Brain microvascular endothelial cell (primary cell): Measurements from ENCODE around the gene DCLRE1B.

Source experiments
- DNase-seq: peaks from one replicate; pipeline ENCODE4 v3.0.0-alpha.2; 2020
- H3K27ac ChIP-seq: fragments of 250-450 bp; sonication (Bioruptor Pico); 2 replicates; pipeline ENCODE4 v1.5.1; 2020; ENCODE audit warnings: mild to moderate bottlenecking, moderate library complexity
- H3K27me3 ChIP-seq: fragments of 250-450 bp; sonication (Bioruptor Pico); replicated peaks from 2 replicates; pipeline ENCODE4 v1.5.1; 2020; ENCODE audit warnings: mild to moderate bottlenecking
- H3K36me3 ChIP-seq: fragments of 250-450 bp; sonication (Bioruptor Pico); replicated peaks from 2 replicates; pipeline ENCODE4 v1.5.1; 2020; ENCODE audit warnings: mild to moderate bottlenecking
- H3K4me3 ChIP-seq: 2 replicates; pipeline ENCODE4 v1.5.1; 2011; ENCODE audit warnings: low read depth, mild to moderate bottlenecking, control low read depth, low read length, moderate library complexity
- in situ Hi-C: cut with HindIII; loops from 2 replicates; pipeline ENCODE4 v1.10.0; 2017; ENCODE audit warnings: low sequenced_read_pairs, low pct_ligation_motif_present
- TF ChIP-seq, protein P1 (sequence below): IDR thresholded peaks from 2 replicates; pipeline ENCODE4 v1.5.1; 2011; ENCODE audit warnings: low read depth, mild to moderate bottlenecking, moderate library complexity, low read length, control low read depth, inconsistent platforms; ENCODE audit errors: missing control alignments

DCLRE1B gene

DNA sequence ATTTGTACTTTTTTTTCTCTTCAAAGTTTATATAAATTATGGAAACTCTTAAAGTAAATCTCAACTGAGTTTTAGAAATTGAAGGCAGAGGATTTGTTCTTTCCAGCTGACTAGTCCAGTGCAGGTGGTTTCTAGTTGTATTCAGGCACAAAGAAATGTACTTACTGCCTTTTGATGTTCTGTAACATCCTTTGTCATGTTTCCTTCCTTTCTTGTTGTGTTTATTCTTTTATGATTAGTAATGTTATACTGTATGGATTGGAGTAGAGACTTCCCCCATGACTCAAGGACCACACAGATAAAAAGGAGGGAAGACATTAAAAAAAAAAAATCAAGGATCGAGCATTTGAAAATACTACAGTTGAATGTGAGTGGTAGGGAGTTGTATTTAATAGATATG, 32.0 kb downstream of the DCLRE1B start:
- H3K27ac ChIP-seq, result no peak overlapping the region

DNA sequence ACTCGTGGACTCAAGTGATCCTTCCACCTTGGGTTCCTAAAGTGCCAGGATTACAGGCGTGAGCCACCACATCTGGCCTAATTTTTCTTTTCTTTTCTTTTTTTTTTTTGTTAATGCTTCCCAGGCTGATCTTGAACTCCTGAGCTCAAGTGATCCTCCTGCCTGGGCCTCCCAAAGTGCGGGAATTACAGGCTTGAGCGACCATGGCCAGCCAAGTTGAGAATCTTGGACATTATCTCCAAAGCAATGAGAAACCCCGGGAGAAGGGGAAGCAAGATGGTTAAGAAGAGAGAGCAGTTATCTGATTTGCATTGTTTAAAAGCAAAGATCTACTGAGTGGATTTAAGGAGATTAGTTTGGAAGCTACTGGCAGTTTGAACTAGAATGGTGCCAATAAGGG, 33.1 kb downstream of the DCLRE1B start:
- Histone ChIP-seq H3K4me3 (no peak overlapping the region), H3K27ac (no peak overlapping the region), H3K36me3 (peaks cover 19% of the 10 kb centered on the region), H3K27me3 (no peaks in the 10 kb centered on the region)
- TF ChIP-seq, protein P1, sequence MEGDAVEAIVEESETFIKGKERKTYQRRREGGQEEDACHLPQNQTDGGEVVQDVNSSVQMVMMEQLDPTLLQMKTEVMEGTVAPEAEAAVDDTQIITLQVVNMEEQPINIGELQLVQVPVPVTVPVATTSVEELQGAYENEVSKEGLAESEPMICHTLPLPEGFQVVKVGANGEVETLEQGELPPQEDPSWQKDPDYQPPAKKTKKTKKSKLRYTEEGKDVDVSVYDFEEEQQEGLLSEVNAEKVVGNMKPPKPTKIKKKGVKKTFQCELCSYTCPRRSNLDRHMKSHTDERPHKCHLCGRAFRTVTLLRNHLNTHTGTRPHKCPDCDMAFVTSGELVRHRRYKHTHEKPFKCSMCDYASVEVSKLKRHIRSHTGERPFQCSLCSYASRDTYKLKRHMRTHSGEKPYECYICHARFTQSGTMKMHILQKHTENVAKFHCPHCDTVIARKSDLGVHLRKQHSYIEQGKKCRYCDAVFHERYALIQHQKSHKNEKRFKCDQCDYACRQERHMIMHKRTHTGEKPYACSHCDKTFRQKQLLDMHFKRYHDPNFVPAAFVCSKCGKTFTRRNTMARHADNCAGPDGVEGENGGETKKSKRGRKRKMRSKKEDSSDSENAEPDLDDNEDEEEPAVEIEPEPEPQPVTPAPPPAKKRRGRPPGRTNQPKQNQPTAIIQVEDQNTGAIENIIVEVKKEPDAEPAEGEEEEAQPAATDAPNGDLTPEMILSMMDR, result no peak
- in situ Hi-C loops, result no loop called here
- DNase-seq, result no peak

More for the DNA sequence above, 32.0 kb downstream of the DCLRE1B start:
- Histone ChIP-seq H3K4me3 (no peak overlapping the region), H3K27me3 (no peaks in the 10 kb centered on the region), H3K36me3 (peaks cover 16% of the 10 kb centered on the region)
- DNase-seq, result no peak
- in situ Hi-C loops, result no loop called here
- TF ChIP-seq, protein P1, result no peak

DNA sequence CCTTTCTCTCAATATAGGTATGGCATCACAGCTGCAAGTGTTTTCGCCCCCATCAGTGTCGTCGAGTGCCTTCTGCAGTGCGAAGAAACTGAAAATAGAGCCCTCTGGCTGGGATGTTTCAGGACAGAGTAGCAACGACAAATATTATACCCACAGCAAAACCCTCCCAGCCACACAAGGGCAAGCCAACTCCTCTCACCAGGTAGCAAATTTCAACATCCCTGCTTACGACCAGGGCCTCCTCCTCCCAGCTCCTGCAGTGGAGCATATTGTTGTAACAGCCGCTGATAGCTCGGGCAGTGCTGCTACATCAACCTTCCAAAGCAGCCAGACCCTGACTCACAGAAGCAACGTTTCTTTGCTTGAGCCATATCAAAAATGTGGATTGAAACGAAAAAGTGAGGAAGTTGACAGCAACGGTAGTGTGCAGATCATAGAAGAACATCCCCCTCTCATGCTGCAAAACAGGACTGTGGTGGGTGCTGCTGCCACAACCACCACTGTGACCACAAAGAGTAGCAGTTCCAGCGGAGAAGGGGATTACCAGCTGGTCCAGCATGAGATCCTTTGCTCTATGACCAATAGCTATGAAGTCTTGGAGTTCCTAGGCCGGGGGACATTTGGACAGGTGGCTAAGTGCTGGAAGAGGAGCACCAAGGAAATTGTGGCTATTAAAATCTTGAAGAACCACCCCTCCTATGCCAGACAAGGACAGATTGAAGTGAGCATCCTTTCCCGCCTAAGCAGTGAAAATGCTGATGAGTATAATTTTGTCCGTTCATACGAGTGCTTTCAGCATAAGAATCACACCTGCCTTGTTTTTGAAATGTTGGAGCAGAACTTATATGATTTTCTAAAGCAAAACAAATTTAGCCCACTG, 35.5 kb downstream of the DCLRE1B start:
- Histone ChIP-seq H3K36me3 (peaks cover 23% of the 10 kb centered on the region), H3K4me3 (no peak overlapping the region), H3K27me3 (no peaks in the 10 kb centered on the region), H3K27ac (no peak overlapping the region)
- TF ChIP-seq, protein P1, result no peak
- no peak for DNase-seq
- in situ Hi-C loops, result no loop called here

DNA sequence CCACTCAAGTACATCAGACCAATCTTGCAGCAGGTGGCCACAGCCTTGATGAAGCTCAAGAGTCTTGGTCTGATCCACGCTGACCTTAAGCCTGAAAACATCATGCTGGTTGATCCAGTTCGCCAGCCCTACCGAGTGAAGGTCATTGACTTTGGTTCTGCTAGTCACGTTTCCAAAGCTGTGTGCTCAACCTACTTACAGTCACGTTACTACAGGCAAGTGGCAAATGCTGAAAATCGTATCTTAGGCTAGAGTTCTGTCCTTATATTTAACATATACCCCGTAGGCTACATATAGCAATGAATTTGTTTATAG, 36.1 kb downstream of the DCLRE1B start:
- Histone ChIP-seq H3K36me3 (peaks cover 23% of the 10 kb centered on the region), H3K27ac (no peak overlapping the region), H3K4me3 (no peak overlapping the region), H3K27me3 (no peaks in the 10 kb centered on the region)
- DNase-seq, result no peak
- TF ChIP-seq, protein P1, result no peak
- in situ Hi-C loops, result no loop called here

DNA sequence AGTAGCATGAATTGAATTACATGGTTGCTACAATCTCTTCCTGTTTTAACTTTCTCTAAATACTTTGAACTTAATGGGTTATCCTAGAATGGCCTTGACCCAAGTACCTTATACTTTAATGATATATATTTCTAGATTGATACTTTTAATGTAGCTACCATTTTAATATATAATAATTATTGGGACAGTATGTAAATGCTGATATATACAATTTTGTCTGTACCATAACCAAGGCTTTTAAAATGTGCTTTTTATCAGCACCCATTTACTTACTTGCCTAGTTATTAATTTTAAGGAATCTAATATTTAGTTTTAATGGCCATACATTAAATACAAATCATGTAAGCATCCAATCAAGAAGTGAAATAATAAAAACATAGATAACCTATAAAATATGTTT, 37.4 kb downstream of the DCLRE1B start:
- Histone ChIP-seq H3K27me3 (no peaks in the 10 kb centered on the region), H3K36me3 (peaks cover 23% of the 10 kb centered on the region), H3K4me3 (no peak overlapping the region), H3K27ac (no peak overlapping the region)
- in situ Hi-C loops, result no loop called here
- TF ChIP-seq, protein P1, result no peak
- DNase-seq, result no peak
